ENCODE results near the gene CYB5R4. TPM values are rescaled to one million over a fixed set of nuclear protein-coding genes. Genes with fewer than 3 reads are reported as not detected.

The CYB5R4 gene, protein sequence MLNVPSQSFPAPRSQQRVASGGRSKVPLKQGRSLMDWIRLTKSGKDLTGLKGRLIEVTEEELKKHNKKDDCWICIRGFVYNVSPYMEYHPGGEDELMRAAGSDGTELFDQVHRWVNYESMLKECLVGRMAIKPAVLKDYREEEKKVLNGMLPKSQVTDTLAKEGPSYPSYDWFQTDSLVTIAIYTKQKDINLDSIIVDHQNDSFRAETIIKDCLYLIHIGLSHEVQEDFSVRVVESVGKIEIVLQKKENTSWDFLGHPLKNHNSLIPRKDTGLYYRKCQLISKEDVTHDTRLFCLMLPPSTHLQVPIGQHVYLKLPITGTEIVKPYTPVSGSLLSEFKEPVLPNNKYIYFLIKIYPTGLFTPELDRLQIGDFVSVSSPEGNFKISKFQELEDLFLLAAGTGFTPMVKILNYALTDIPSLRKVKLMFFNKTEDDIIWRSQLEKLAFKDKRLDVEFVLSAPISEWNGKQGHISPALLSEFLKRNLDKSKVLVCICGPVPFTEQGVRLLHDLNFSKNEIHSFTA
- 0.94 and 13.2 TPM in 2 replicates for total RNA-seq

DNA sequence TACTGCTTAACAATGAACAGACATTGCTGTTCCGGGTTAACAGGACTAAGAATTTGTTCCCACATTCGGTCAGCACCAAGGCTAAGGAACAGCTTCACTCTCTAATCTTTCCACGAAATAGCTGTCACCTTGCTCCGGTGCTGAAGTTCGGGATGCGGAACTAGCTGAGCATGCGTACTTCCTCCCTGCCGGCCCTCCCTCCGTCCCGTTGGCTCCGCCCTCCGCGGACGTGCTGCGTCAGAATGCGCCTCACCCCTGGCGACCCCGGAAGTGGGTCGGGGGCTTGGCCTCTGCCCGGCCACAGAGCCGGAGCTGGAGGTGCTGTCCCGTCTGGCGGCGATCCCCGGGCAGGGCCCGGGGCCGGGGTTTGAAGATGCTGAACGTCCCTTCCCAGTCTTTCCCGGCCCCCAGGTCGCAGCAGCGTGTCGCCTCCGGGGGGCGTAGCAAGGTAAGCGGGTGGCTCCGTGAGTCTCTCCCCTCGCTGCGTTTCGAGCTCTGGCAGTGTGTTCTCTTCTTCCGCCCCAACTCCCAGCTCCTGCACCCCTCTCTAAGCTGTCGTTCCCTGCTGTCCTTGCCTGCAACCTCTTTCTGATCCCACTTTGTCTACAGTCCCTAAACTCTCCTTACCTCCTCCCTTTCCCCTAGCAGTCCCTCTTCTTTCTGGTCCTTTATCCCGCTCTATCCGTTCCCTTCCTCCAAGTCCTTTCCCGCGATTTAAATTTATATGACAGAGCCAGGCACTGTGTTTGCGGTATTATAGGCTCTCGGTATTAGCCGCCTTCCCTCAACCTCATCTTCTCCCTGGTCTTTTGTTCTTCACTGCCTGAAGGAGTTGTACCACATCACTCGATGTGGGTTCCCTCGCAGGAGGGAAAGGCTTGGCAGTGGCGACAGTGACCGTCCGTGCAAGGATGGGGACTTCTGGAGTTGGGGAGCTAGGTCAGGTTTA, at the start of gene CYB5R4:
CYB5R4 (plus strand) TSS at position 280 of the 949 bp plus-strand sequence; CDS start at position 374, 94 bp downstream.

DNA sequence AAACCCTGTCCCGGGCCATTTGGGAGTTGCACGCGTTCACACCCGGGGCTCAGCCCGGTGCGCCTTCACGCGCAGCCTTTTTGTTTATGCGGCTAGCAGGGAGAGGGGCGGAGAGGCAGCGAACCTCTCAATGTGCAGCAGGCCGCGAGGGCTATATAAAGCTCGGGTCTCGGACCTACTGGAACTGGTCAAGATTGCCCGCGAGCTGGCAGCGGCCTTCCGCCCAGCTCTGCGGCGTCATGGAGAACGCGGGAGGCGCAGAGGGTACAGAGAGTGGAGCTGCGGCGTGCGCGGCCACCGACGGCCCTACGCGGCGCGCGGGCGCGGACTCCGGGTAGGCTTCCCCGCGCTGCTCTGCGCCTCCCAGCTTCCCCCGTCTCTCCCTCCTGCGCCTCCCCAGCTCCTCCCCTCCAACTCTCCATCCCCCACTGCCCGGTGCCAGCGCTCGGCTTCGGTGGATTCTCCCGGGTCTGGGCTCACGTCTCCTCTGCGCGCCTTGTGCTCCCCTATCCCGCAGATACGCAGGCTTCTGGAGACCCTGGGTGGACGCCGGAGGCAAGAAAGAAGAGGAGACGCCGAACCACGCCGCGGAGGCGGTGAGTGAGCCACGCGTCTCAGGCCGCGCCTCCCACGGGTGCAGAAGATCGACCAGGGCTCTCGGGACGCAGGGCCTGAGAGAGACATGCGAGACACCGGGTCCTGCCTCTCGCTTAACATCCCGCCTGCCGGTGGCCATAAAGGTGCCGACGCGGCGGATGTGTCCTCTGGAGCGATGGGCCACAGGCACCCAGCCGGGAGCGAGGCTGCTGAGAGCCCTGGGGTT, 6.1 kb upstream of the CYB5R4 start, which contains the start of gene RIPPLY2:
RIPPLY2 (plus strand) TSS at position 183 of the 823 bp plus-strand sequence; CDS start at position 240, 57 bp downstream.

Other genes starting within 250 kb of the CYB5R4 start
- gene SNAP91, start 150.6 kb upstream of the CYB5R4 start, total RNA-seq = 0.12 TPM in 1 of 2 replicates, not detected in the other
- gene RIPPLY2, start 6.3 kb upstream of the CYB5R4 start, total RNA-seq = not detected in 2 replicates
- not detected in 2 replicates for gene MRAP2, start 174.1 kb downstream of the CYB5R4 start, total RNA-seq

Data from pericardium fibroblast (primary cell).